ENCODE results near the gene TNRC6C.

- TF ChIP-seq CTCF (IDR thresholded peaks at IDR 0.05; ENCODE audit: borderline replicate concordance, extremely low read depth, low read length, poor library complexity, severe bottlenecking) = no peak
- no peak for TF ChIP-seq EZH2 (IDR thresholded peaks at IDR 0.05; ENCODE audit: borderline replicate concordance, low read depth, low read length, severe bottlenecking)
Observed at GRCh38 chr17:78096093-78096492, 137.6 kb downstream of the TNRC6C start.
